ENCODE data around the gene SOX18. TPM values are rescaled to one million over a fixed set of nuclear protein-coding genes. Genes with fewer than 3 reads are reported as not detected.

The SOX18 gene
- total RNA-seq, 1 donor from 2014 or later, result not detected

DNA sequence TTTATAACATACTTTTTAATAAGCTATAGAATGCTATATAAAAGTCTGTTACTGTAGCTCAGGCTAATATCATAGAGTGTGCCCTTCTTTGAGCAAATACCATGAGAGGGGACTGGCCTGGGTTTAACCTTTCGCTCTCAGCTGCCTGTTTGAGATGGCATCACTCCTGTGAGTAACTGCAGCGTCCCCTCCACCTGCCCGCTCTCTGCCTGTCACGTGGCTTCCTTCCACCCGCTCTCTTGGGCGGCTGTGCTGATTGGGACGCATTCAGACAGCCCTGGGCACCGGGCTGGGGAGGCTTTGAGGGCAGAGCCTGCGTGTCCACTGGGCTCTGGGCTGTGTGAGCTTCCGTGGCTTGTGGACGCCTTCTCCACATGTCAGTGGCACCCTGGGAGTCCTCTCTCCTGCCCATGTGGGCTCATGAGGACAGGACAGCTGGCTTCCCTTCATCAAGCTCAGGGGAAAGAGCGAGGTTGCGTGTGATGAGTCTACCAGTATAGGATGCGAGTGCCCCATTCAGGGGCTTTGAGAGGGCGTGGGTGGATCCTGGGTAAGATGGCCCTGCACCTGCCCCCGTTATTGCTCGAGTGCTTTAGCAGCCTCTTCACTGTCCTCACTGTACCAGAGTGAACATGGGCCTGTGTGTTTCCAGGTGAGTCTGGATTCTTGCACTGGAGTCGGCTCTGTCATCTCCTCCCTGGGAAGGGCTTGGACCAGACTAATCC, 24.2 kb downstream of the SOX18 start:
- Mint-ChIP-seq H3K36me3 (peaks cover 16% of the 10 kb centered on the region), H3K4me3 (no peak overlapping the region), H3K9me3 (no peaks in the 10 kb centered on the region), H3K27me3 (ENCODE audit: insufficient read depth, low read depth) (peaks cover 3% of the 10 kb centered on the region), H3K4me1 (no peaks in the 10 kb centered on the region), H3K27ac (no peak overlapping the region)
- DNase-seq (ENCODE audit: low spot score), result no peak
- no peaks in the 10 kb centered on the region for H3K4me1 ChIP-seq
- TF ChIP-seq EZH2 (IDR thresholded peaks at IDR 0.05) (no peak), EZH2phosphoT487 (IDR thresholded peaks at IDR 0.05) (no peak)
- TF ChIP-seq, protein P1, sequence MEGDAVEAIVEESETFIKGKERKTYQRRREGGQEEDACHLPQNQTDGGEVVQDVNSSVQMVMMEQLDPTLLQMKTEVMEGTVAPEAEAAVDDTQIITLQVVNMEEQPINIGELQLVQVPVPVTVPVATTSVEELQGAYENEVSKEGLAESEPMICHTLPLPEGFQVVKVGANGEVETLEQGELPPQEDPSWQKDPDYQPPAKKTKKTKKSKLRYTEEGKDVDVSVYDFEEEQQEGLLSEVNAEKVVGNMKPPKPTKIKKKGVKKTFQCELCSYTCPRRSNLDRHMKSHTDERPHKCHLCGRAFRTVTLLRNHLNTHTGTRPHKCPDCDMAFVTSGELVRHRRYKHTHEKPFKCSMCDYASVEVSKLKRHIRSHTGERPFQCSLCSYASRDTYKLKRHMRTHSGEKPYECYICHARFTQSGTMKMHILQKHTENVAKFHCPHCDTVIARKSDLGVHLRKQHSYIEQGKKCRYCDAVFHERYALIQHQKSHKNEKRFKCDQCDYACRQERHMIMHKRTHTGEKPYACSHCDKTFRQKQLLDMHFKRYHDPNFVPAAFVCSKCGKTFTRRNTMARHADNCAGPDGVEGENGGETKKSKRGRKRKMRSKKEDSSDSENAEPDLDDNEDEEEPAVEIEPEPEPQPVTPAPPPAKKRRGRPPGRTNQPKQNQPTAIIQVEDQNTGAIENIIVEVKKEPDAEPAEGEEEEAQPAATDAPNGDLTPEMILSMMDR (IDR thresholded peaks at IDR 0.05), result no peak
- H3K27me3 ChIP-seq, result no peaks in the 10 kb centered on the region
- H3K9me3 ChIP-seq (ENCODE audit: low read depth), result no peaks in the 10 kb centered on the region
- no peak overlapping the region for H3K27ac ChIP-seq
- H3K9ac ChIP-seq, result no peak overlapping the region
- no peak overlapping the region for H2AFZ ChIP-seq (replicated peaks)
- H4K20me1 ChIP-seq (ENCODE audit: low read depth), result no peaks in the 10 kb centered on the region
- H3K36me3 ChIP-seq, result no peaks in the 10 kb centered on the region
- H3K79me2 ChIP-seq (ENCODE audit: low read depth), result no peaks in the 10 kb centered on the region
- H3K4me3 ChIP-seq, result no peak overlapping the region
- H3K4me2 ChIP-seq, result no peak overlapping the region
- H3F3A ChIP-seq (ENCODE audit: low read depth), result no peaks in the 10 kb centered on the region

DNA sequence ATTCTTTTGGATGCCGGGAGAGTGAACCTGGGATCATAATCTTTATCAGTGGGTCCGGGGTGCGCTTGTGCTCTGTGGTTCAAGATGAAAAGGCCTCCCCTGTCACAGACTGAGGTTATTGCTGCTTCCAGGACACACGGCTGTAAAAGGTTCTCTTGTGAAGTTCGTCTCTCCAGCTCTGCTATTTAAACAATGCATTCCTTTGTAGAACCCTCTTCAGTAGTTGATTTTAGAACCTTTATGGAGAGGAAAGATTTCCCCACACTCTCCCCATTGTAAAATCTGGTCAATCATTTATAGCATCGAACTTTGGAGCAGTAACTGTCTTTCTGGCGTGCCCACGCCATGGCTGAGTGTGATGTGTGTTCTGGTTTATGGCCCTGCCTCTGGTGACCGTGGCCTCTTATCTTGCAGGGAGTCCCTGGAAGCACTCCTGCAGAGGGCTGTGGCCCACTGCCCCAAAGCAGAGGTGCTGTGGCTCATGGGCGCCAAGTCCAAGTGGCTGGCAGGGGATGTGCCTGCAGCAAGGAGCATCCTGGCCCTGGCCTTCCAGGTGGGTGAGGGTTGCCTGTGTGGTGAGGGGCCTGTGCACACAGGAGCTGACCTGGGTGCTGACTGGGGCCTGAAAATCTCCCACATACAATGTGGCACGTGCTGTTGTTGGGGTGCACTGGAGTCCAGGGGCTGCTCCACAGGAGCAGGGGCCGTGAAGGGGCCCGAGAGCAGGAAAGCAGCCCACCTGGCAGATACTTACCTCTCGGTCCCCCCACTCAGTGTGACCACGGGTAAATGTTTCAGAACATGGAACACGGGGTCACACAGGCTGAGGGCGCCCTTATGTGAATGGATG, 25.1 kb downstream of the SOX18 start:
- no peaks in the 10 kb centered on the region for H3K9me3 Mint-ChIP-seq
- Histone ChIP-seq H3K27ac (no peak overlapping the region), H3K9me3 (ENCODE audit: low read depth) (no peaks in the 10 kb centered on the region), H4K20me1 (ENCODE audit: low read depth) (no peaks in the 10 kb centered on the region), H3K4me3 (no peak overlapping the region), H3K4me2 (no peak overlapping the region), H3F3A (ENCODE audit: low read depth) (no peaks in the 10 kb centered on the region), H3K36me3 (no peaks in the 10 kb centered on the region), H2AFZ (replicated peaks) (no peak overlapping the region), H3K79me2 (ENCODE audit: low read depth) (no peaks in the 10 kb centered on the region), H3K4me1 (no peaks in the 10 kb centered on the region), H3K9ac (no peak overlapping the region), H3K27me3 (no peaks in the 10 kb centered on the region)
- H3K4me3 Mint-ChIP-seq, result no peak overlapping the region
- DNase-seq (ENCODE audit: low spot score), result no peak
- peak overlapping the region; percentile 14 for H3K27ac Mint-ChIP-seq
- H3K27me3 Mint-ChIP-seq (ENCODE audit: insufficient read depth, low read depth), result peaks cover 3% of the 10 kb centered on the region
- TF ChIP-seq EZH2 (IDR thresholded peaks at IDR 0.05) (no peak), EZH2phosphoT487 (IDR thresholded peaks at IDR 0.05) (no peak)
- TF ChIP-seq, protein P1 (IDR thresholded peaks at IDR 0.05), result no peak
- H3K36me3 Mint-ChIP-seq, result peaks cover 19% of the 10 kb centered on the region
- H3K4me1 Mint-ChIP-seq, result no peaks in the 10 kb centered on the region

DNA sequence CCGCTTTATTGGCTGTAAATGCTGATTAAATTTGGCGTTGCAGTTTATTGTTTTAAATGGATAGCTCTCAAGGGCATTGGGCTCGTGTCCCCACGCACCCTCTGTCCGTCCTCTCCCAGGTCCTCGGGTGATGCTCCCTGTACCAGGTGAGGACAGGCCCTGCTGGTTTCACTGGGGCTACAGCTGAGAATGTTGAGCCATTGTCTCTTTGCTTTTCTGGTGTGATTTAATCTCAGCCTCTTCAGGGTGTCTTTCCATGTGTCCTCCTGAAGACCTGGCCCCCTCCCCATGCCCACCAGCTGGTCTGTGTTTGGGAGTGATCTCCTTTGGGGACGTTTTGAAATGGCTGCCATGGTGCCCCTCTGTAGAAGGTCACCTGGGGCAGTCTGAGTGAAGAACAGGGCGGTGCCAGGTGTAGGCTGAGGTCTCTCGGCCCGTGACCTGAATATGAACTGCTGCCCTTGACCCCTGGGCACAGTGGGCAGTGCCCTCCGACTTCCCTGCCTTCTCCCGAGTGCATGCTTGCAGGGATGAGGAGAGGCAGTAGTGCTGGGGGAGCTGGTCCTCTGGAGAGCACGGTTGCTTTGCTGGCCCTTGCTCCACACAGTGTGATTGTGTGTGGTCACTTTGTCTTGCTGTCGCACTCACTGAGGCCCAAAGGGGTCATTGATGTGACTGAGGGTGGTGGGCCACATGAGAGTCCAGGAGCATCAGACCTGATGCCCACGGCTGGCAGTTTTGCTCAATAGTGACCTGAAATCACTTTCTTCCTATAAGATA, 25.9 kb downstream of the SOX18 start:
- H3K27me3 Mint-ChIP-seq (ENCODE audit: insufficient read depth, low read depth), result peaks cover 3% of the 10 kb centered on the region
- Histone ChIP-seq H2AFZ (replicated peaks) (no peak overlapping the region), H4K20me1 (ENCODE audit: low read depth) (no peaks in the 10 kb centered on the region), H3K9ac (no peak overlapping the region), H3K79me2 (ENCODE audit: low read depth) (no peaks in the 10 kb centered on the region), H3F3A (ENCODE audit: low read depth) (no peaks in the 10 kb centered on the region), H3K4me3 (no peak overlapping the region), H3K27ac (no peak overlapping the region), H3K36me3 (no peaks in the 10 kb centered on the region), H3K27me3 (no peaks in the 10 kb centered on the region), H3K9me3 (ENCODE audit: low read depth) (no peaks in the 10 kb centered on the region), H3K4me2 (no peak overlapping the region), H3K4me1 (no peaks in the 10 kb centered on the region)
- no peak for DNase-seq (ENCODE audit: low spot score)
- H3K4me1 Mint-ChIP-seq, result no peaks in the 10 kb centered on the region
- H3K4me3 Mint-ChIP-seq, result no peak overlapping the region
- H3K27ac Mint-ChIP-seq, result no peak overlapping the region
- TF ChIP-seq EZH2phosphoT487 (IDR thresholded peaks at IDR 0.05) (no peak), EZH2 (IDR thresholded peaks at IDR 0.05) (no peak)
- TF ChIP-seq, protein P1 (IDR thresholded peaks at IDR 0.05), result no peak
- H3K36me3 Mint-ChIP-seq, result peaks cover 22% of the 10 kb centered on the region
- no peaks in the 10 kb centered on the region for H3K9me3 Mint-ChIP-seq
